Cortex of kidney (tissue), 1 donor: ENCODE measurements around the gene GTF2A1.

Experiments used
- DNase-seq: peaks from one replicate; lab custom pipeline; 2025; lab: John Stamatoyannopoulos, UW

GTF2A1 gene

DNA sequence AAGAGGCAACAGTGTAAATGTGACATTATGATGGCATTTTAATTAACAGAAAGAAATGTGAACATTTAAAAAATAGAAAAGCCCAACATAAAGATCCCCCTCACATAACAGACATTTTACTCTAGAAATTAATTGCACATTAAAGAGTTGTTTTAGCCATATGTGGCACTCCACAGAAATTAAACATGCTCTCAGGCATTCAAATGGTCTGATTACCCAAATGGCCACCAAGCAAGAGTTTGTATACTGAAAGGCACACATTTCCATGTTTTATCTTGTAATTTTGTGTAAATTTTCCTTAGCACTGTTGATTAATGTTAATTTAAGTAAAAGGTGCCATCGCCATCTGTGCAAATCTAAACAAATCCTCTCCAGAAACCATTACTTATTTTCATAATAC is 43.5 kb downstream of the GTF2A1 start:
- DNase-seq: no peak

DNA sequence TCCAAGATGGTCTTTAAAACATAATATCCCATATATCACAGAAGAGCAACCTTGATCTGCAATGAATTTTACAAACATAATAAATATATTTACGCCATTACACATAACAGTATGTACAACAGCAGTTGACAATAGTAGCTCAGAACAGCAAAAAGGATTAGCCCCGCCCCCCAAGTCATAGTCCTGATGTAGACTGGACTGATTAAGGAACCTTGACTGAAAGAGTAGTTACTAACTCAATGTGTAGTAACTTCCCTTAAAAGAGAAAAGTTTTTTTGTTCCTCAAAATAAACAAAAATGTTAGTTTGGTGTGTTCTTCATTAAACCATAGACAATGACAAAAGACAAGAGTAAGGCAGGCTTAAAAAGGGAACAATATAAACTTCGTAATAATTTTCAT is 44.5 kb downstream of the GTF2A1 start:
- no peak for DNase-seq

DNA sequence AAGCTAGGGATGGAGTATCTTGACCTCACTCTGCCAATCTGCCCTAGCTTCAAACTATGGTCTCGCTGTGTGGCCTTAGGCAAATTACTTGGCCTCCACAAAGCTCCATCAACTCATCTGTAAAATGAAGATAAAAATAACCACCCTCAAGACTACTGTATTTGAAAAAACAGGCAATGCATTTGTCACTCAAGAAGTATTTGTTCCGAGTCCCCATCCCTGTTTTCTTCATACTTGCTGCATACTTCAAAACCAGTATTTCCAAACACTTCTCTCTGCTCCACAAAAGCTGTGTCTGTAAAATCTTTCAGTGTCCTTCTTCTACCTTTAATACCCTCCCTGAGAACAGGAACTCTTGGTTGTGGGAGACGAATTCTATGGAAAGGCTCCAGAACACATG is 47.9 kb downstream of the GTF2A1 start:
- DNase-seq: no peak

GRCh38 chr14:81172353-81172752 is 48.4 kb downstream of the GTF2A1 start:
- no peak for DNase-seq

DNA sequence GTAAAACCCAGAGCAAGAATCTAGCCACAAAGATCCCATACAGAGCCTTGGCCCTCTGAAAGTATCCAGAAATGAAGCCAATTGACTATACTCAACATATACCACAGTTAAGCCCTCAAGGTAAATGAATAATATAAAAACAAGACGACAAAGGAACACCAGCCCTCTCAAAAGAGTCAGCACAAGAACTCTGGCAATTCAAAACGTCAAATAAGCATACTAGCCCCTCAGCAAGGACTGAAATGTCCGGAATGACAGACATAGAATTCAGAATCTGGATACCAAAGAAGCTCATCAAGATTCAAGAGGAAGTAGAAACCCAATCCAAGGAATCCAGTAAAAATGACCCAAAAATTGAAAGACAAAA is 49.9 kb downstream of the GTF2A1 start:
- DNase-seq: no peak

GRCh38 chr14:81170104-81170828 is 50.5 kb downstream of the GTF2A1 start:
- peak; percentile 31 for DNase-seq

DNA sequence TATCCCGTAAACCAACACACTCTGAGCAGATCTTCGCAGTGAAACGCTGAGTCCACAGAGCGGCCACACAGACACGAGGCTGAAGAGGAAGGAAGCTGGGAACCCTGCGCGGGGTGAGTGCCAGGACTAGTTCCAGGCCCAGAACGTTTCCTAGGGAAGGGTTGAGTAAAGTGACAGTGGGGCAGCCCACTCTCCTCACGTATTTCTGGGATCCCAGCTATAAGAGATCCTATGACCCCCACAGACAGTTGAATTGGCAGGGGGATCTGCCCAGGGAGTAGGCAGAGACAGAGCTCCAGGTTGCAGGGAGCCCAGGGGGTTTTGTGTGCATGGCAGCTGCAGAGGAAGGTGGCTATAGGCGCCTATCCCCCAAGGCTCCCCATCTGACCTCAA is 51.1 kb downstream of the GTF2A1 start:
- no peak for DNase-seq

DNA sequence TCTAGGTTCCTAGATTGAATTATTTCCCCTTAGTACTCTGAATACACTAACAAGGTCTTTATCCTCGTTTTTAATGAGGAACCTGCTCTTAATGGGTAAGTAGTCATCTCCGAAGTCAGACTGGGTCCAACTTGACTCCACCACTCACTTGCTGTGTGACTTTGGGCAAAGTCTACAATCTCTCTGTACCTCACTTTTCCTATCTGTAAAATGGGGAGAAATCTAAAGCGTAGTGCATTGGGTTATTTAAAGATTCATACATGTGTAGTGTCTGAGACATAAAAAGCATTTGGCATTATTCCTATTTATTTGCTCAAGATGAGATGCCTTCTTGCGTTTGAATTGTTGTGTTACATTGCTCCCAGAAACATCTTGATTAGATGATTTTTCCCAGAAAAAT is 51.5 kb downstream of the GTF2A1 start:
- no peak for DNase-seq

DNA sequence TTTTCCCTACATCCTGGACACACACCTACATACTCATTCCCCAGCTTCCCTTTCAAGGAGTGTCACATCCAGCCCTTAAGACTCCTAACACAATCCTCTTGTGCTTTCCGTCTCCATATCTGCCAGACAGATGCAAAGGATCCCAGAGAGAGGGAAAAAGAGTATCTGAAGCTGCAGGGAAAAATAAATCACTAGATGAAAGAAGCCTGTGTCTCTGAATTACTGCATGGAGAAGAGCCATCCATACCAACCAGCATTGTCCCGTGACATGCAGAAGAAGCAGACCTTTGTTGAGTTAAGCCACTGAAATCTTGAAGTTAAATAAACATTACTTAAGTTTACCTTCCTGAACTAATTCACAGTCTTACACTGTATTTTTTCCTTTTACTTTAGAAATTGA is 54.6 kb downstream of the GTF2A1 start:
- no peak for DNase-seq

- no peak for DNase-seq
Measured at GRCh38 chr14:81165188-81165587, 55.6 kb downstream of the GTF2A1 start.

GRCh38 chr14:81164167-81164774 is 56.5 kb downstream of the GTF2A1 start:
- DNase-seq: no peak

DNA sequence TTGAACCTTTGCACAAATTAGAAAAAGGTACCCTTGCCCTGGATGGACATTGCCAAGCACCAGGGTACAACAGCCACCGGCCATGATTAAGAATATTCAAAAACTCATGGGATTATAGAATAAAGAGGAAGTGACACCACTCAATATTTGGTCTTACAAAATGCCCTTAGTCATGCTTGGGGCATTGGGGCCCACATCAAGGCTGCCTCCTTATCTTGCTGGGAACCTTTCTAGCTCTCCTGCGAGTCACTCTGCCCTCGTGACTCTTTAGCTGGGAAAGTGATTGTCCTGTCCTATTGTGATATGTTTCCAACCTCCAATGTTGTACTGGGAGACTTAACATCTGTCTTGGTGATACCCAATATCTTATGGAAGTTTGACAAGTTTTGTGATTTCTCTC is 57.8 kb downstream of the GTF2A1 start:
- no peak for DNase-seq

GRCh38 chr14:81161749-81162148 is 59.0 kb downstream of the GTF2A1 start:
- DNase-seq: no peak

GRCh38 chr14:81161088-81161487 is 59.7 kb downstream of the GTF2A1 start:
- DNase-seq: no peak

DNA sequence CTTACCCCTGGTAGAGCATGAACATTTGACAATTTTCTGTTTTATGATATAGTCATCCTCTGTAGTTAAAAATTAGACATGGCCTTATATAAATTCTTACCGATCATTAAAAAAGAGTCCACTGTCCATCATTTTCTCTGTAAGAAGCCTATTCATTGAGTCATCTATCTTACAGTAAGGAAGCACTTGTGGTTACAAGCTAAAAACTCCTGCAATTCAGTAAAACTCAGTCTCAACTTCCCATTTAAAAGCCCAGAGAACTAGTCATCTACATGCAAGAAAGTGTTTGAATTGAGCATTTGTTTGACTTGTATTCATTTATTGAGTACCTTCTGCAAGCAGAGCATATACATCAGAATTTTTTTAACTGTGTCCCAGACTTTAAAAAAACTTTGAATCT is 63.3 kb downstream of the GTF2A1 start:
- no peak for DNase-seq

DNA sequence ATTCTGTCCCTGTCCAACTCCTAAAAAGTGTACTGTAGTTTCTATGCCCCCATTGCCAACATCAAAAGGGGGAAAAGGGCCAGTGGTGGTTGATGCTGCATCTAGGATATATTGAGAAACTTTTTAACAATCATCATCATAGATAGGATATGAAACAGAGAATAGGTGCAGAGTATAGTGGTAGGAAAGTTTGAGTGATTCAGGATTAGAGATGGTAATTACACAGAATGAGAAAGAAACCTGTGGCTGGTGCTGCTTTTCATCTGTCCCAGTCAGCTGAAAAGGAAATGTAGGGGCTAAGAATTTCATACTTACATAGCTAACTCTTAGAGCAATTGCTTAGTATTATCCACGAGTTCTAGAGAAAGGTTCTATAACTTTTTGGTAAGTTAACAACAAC is 67.6 kb downstream of the GTF2A1 start:
- no peak for DNase-seq

DNA sequence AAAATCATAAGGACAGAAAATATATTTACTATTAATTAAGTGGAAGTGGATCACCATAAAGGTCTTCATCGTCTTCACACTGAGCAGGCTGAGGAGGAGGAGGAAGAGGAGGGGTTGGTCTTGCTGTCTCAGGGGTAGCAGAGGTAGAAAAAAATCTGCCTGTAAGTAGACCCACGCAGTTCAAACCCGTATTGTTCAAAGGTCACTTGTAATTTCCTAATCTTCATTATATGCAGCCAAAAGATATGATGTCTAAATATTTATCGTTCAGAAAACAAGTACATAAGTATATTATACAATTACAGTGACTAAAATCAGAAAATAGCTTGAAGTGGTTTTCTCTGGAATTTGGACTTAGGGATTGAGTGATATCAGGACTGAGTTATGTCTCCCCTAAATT is 72.1 kb downstream of the GTF2A1 start:
- no peak for DNase-seq

GRCh38 chr14:81147140-81147897 is 73.4 kb downstream of the GTF2A1 start:
- DNase-seq: no peak

- DNase-seq: no peak
Measured at GRCh38 chr14:81144824-81145603, 75.7 kb downstream of the GTF2A1 start.

DNA sequence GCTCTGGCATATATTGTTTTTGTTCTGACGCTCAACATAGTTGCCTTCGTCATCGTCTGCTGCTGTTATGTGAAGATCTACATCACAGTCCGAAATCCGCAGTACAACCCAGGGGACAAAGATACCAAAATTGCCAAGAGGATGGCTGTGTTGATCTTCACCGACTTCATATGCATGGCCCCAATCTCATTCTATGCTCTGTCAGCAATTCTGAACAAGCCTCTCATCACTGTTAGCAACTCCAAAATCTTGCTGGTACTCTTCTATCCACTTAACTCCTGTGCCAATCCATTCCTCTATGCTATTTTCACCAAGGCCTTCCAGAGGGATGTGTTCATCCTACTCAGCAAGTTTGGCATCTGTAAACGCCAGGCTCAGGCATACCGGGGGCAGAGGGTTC is 77.0 kb downstream of the GTF2A1 start:
- DNase-seq: no peak

DNA sequence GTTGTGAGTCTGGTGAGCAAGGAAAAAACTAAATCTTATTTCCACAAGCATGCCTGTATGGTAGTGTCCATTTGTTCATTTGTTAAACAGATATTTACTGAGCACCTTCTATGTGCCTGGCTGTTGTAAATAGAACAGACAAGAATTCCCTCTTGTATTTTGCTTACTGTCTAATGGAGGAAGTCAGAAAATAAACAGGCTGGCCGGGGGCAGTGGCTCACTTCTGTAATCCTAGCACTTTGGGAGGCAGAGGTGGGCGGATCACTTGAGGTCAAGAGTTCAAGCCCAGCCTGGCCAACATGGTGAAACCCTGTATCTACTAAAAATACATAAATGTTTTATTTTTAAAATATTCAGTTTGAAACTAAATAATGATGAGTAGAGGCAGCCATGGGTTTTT is 79.3 kb downstream of the GTF2A1 start:
- no peak for DNase-seq

GRCh38 chr14:81138429-81138828 is 82.3 kb downstream of the GTF2A1 start:
- DNase-seq: no peak

DNA sequence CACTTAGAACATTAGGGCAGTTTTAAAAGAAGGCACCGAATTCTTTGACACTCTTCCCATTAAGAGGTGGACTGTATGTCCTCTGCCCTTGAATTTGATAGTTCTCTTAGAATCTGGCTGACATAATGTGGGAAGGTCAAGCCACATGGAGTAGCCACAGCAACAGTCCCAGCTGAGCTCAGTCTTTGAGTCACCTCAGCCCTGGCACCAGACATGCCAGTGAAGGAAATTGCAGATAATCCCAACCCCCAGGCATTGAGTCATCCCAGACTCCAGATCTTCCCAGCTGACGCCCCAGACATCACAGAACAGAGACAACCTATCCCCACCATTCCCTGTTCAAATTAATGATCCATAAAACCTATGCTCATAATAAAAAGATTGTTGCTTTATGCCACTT is 83.4 kb downstream of the GTF2A1 start:
- no peak for DNase-seq
